HG03457 (cell line): ENCODE measurements around the gene PLD2.
A peak's percentile ranks its signal among the peaks of the same experiment; 100 is the strongest.

Source experiments
- ATAC-seq: cut with Tn5 transposase; IDR thresholded peaks from one replicate; pipeline ENCODE4 v1.9.1; 2021; ENCODE audit warnings: moderate number of reproducible peaks; ENCODE audit not compliant: unreplicated experiment

The PLD2 gene, protein sequence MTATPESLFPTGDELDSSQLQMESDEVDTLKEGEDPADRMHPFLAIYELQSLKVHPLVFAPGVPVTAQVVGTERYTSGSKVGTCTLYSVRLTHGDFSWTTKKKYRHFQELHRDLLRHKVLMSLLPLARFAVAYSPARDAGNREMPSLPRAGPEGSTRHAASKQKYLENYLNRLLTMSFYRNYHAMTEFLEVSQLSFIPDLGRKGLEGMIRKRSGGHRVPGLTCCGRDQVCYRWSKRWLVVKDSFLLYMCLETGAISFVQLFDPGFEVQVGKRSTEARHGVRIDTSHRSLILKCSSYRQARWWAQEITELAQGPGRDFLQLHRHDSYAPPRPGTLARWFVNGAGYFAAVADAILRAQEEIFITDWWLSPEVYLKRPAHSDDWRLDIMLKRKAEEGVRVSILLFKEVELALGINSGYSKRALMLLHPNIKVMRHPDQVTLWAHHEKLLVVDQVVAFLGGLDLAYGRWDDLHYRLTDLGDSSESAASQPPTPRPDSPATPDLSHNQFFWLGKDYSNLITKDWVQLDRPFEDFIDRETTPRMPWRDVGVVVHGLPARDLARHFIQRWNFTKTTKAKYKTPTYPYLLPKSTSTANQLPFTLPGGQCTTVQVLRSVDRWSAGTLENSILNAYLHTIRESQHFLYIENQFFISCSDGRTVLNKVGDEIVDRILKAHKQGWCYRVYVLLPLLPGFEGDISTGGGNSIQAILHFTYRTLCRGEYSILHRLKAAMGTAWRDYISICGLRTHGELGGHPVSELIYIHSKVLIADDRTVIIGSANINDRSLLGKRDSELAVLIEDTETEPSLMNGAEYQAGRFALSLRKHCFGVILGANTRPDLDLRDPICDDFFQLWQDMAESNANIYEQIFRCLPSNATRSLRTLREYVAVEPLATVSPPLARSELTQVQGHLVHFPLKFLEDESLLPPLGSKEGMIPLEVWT

DNA sequence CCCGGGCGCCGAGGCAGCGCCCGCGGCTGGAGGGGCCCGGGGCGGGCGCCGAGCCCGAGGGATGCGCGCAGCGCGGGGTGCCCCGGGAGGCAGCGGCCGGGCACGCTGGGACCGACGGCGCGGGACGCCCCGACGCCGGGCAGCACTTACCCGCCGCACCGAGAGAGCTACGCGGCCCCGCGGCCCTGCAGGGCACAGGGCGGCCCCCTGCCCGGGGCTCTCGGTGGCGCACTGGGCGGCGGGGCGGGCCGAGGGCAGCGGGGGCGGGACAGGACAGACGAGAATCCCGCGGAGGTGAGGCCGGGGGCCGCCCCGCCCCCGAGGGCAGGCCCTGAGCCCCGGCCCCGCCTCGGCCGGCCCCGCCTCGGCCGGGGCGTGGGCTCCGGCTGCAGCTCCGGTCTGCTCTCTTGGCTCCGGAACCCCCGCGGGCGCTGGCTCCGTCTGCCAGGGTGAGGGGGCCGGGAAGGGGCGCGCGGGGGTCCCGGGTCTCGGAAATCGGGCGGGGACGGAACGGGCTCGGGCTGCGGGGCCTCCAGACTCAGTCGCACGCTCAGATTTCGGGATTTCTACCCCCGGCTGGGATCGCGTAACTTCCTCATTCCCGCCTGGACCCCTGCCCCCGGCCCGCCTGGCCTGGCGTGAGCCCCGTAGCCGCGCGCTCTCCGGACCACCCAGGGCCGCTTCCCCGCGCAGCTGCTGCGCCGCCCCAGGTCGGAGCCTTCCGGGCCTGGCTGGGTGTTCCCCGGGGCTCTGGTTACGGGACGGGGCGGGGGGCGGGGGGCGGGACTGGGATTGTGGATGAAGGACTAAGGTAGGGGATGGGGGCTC, at the start of gene PLD2:
Gene PLD2, plus strand, starts transcription at position 376 of the 828 bp plus-strand sequence. CDS start 621 bp downstream, outside the sequence.
- ATAC-seq = peak; percentile 67

- ATAC-seq = no peak
These were observed 47.1 kb upstream of the PLD2 start for GRCh38 chr17:4759776-4760236.

GRCh38 chr17:4764595-4764994, 42.4 kb upstream of the PLD2 start:
- no peak for ATAC-seq

DNA sequence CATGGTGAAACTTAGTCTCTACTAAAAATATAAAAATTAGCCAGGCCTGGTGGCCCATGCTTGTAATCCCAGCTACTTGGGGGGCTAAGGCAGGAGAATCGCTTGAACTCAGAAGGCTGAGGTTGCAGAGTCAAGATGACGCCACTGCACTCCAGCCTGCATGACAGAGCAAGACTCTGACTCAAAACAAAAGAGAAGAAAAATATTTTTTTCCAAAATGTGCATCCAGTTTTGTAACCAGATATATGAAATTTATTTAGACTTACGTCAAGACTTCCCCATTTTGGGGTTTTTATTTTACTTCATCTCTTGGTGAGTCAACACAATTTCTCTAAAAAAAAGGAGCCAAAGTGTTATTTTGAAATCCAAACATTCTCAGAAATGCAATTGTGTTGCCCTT, 40.8 kb upstream of the PLD2 start:
- no peak for ATAC-seq

DNA sequence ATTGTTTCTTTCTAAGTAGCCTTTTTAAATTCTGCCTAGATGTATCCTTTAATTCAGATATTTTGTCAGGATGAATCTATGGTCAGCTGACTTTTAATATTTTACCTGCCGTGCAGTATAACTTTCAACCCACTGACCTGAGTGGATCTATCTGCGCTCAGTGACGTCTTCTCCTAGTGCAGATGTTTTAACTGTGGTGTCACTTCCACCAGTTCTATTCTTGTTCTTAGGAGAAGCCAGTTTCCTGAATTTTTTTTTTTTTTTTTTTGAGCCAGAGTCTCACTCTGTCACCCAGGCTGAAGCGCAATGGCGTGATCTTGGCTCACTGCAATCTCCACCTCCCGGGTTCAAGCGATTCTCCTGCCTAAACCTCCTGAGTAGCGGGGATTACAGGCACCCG, 40.2 kb upstream of the PLD2 start:
- no peak for ATAC-seq

- ATAC-seq = no peak
These were observed 38.7 kb upstream of the PLD2 start for GRCh38 chr17:4768298-4768697.

DNA sequence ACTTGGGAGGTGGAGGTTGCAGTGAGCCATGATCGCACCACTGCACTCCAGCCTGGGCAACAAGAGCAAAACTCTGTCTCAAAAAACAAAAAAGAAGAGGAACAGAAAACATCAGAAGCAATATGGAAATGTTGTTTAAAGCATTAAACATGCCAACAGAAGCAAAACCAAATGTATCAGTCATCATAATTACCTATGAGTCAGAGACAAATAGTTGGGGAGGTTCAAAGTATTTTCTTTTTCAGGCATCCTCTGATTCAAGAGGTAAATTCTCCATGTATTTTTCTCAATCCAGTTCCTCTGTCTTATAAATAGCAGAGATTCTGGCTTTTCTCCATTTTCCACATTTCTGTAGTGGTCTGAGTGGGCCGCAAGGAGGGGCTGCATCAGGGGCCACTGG, 37.3 kb upstream of the PLD2 start:
- ATAC-seq = no peak

- no peak for ATAC-seq
These were observed 35.3 kb upstream of the PLD2 start, which contains the start of gene TM4SF5 for GRCh38 chr17:4771519-4772234. TM4SF5 (plus strand) TSS chr17:4771886; CDS start chr17:4771923, 37 bp downstream.

DNA sequence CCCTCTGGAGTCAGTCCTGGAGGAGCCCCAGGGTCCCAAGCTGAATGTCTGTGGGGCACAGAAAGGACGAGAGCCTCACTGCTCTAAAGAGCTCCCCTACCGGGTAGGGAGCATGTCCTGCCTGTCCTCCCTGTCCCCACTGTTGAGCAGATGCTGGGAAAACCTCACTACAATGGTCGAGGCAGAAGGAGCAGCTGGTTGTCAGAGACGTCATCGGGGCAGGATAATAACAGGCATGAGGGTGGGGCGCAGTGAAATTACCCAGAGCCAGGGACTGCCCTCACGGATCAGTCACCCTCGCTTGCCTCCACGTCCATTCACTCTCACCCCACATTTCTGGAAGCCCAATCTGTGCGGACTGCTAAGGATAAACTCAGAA, 34.7 kb upstream of the PLD2 start:
- ATAC-seq = no peak

DNA sequence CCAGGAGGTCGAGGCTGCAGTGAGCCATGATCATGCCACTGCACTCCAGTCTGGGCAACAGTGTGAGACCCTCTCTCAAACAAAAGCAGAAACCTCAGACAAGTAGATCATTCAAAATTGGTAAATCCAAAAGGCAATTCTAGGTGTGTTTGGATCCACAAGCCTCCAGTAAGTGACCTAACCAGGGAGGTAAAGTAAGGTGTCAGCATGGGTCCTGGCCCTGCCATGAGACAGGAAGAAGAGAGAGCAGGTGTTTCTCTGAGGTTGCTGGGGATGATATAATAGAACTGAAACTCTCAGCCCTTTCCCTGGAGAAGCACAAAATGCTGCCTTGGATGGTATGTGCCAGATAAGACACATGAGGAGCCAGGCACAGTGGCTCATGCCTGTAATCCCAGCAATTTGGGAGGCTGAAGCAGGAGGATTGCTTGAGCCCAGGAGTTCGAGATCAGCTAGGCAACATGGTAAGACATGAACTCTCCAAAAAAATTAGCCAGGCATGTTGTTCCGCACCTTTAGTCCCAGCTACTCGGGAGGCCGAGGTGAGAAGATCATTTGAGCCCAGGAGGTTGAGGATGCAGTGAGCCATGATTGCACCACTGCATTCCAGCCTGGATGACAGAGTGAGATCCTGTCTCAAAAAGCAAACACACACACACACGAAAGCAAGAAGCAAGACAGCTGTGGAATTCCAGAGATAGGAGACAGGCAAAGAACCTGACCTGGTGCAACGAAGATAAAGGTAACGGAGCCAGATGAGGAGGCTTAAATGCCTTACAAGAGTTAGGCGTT, 28.8 kb upstream of the PLD2 start:
- ATAC-seq = no peak

- no peak for ATAC-seq
These were observed 26.5 kb upstream of the PLD2 start for GRCh38 chr17:4780325-4780955.

DNA sequence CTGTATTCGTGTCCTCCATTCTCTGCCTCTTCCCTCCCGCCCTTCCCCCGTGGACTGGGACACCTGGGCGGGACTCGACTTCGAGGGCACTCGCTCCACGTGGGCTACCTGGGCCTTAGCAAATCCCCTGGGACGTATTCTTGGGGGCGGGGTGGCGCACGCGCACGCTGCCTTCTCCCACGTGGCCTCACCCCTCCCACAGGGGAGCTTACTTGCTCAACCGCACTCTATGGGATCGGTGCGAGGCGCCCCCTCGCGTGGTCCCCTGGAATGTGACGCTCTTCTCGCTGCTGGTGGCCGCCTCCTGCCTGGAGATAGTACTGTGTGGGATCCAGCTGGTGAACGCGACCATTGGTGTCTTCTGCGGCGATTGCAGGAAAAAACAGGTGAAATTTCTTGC, 24.3 kb upstream of the PLD2 start:
- ATAC-seq = no peak

DNA sequence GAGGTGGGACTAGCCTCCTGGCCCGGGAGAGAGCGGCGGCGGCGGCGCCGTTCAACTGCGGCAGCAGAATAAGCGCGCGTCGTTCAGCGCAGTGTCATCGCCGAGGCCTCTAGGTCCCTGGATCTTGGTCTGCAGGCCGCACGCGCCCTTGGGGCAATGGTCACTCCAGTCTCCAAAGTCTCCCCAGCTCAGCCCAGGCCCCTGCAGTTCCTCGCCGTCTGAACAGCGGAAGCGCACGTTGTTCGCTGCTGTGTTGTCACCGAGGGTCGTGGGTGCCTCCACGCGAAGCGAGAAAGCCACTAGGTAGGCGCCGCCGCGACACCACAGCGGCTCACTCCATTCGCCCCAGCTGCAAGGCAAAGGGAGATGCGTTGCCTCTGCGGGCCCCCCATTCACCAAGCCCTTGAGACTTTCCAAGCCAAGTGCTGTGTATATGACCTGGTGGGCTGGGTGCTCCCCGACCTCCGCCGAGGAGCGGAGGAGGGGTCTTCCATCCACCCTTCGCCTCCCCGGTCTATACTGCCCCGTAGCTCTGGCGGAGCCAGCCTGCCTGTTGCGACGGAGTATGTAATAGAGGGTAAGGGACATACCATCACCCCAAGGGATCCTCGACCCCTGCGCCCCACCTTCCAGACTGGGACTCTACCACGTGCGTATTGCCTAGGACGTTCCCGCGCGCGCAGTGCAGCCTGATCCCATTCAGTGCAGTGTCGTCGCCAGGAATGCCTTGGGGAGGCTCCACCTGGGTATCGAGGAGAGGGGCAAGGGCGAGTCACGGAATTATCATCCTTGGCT, 21.4 kb upstream of the PLD2 start:
- no peak for ATAC-seq

DNA sequence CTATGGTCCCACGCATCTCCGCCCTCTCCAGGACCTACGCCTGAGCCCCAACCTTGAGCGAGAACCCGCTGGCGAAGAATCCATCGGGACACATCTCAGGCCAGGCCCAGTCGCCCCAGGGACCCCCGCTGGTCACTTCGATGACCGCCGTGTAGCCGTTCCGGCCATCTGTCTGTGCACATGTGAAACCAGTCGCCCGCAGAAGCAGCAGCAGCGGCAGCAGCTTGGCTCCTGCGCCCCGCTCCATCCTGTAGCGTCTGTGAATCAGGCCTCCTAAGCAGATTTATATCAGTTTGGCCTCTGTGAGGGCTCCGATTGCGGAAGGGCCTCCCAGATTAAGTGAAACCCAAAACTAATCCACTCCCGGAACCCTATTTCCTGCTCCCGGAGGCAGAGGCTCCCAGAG, 20.8 kb upstream of the PLD2 start, which contains the start of gene VMO1:
Gene VMO1, minus strand, starts transcription at position 259 of the 406 bp plus-strand sequence. Its CDS starts 12 bp downstream, at position 247.
- ATAC-seq = no peak

DNA sequence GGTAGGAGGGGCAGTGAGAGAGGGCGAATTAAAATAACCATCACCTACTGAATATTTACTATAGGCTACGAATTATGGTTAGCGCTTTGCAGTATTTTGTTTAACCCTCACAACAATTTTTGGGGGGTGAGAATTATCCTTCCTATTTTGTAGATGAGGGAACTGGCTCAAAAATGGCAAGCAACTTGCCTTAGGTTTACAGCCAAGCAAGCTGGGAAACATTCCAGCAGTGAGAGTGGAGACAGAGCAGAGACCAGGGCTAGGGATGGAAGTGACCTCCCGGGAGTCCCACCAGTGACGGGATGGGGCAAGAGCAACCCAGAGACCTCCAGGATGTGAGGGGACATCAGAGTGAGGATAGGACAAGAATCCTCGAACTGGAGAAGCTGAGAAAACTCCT, 20.4 kb upstream of the PLD2 start:
- no peak for ATAC-seq

DNA sequence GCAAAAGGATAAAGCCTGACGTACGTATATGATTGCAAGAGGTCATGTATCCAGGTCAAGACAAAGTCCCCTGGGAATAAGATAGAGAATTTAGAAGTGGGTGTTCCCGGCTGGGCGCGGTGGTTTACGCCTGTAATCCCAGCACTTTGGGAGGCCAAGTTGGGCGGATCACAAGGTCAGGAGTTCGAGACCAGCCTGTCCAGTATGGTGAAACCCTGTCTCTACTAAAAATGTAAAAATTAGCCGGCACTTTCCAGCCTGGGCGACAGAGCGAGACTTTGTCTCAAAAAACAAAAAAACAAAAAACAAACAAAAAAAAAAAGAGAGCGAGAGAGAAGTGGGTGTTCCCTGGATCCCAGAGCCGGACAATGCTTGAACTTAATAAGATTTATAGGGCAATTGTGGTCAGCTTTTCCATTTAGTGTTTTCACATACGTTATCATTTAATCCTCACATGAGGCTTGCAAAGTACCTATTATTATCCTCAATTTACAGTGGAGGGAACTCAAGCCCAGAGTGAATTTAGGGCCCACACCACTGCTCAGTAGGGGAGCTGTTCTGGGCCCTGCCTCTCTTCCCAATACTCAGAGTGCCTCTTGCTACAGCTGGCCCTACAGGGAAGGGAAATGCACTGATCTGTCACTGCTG, 18.7 kb upstream of the PLD2 start:
- ATAC-seq = no peak
